WTC11 (cell line): ENCODE results near the gene RNF224. TPM values are rescaled to one million over a fixed set of nuclear protein-coding genes. Genes with fewer than 3 reads are reported as not detected.

ENCODE experiments used
- ATAC-seq: fragments of 200-7000 bp; cut with Tn5 transposase; 2 replicates; pipeline ENCODE4 v1.10.0; 2021; ENCODE audit warnings: mild to moderate bottlenecking, moderate library complexity
- CTCF ChIA-PET: fragments of 300-600 bp; sonication (Branson Sonifier 250); formaldehyde crosslinking; loops from one replicate; lab custom pipeline; 2021; ENCODE audit warnings: antibody characterized with exemption; lab: Charles Lee
- POLR2A ChIA-PET: fragments of 350-600 bp; sonication (Branson Sonifier 250); formaldehyde crosslinking; loops from one replicate; lab custom pipeline; 2021; ENCODE audit warnings: antibody characterized with exemption; lab: Charles Lee
- DNase-seq: peaks from one replicate; pipeline ENCODE4 v3.0.0; 2021; ENCODE audit warnings: low spot score
- H3K27ac Mint-ChIP-seq: 2 replicates; pipeline ENCODE4 v1.8.0; 2021; ENCODE audit warnings: mixed read lengths
- H3K27me3 Mint-ChIP-seq: 2 replicates; pipeline ENCODE4 v1.8.0; 2021; ENCODE audit warnings: low read depth, mild to moderate bottlenecking, moderate library complexity, mixed read lengths
- H3K36me3 Mint-ChIP-seq: 2 replicates; pipeline ENCODE4 v1.8.0; 2021; ENCODE audit warnings: mixed read lengths
- H3K4me1 Mint-ChIP-seq: 2 replicates; pipeline ENCODE4 v1.8.0; 2022; ENCODE audit warnings: mixed read lengths
- H3K4me3 Mint-ChIP-seq: 2 replicates; pipeline ENCODE4 v1.8.0; 2021; ENCODE audit warnings: mild to moderate bottlenecking, moderate library complexity, mixed read lengths
- H3K9me3 Mint-ChIP-seq: 2 replicates; pipeline ENCODE4 v1.8.0; 2021; ENCODE audit warnings: mixed read lengths
- CBFB ChIP-seq: sonication (generic); formaldehyde crosslinking; IDR thresholded peaks from 2 replicates; pipeline ENCODE4 v1.8.1; 2022; ENCODE audit warnings: mild to moderate bottlenecking, low read depth, missing genetic modification reagents
- ELF4 ChIP-seq: sonication (generic); formaldehyde crosslinking; IDR thresholded peaks from 2 replicates; pipeline ENCODE4 v1.8.1; 2022; ENCODE audit warnings: low read depth, mild to moderate bottlenecking, moderate library complexity, missing genetic modification reagents
- FOXK1 ChIP-seq: sonication (generic); formaldehyde crosslinking; IDR thresholded peaks from 2 replicates; pipeline ENCODE4 v1.8.0; 2022; ENCODE audit warnings: mild to moderate bottlenecking, moderate library complexity, missing genetic modification reagents
- GTF2I ChIP-seq: fragments of 250-450 bp; sonication (Bioruptor Pico); conservative IDR thresholded peaks from 2 replicates; pipeline ENCODE4 v1.4.0; 2021; ENCODE audit warnings: mild to moderate bottlenecking
- HMGA2 ChIP-seq: fragments of 250-450 bp; sonication (Bioruptor Pico); IDR thresholded peaks from 2 replicates; pipeline ENCODE4 v1.4.0; 2021; ENCODE audit warnings: mild to moderate bottlenecking, moderate library complexity
- OVOL2 ChIP-seq: fragments of 250-450 bp; sonication (Bioruptor Pico); IDR thresholded peaks from 2 replicates; pipeline ENCODE4 v1.9.0; 2021; ENCODE audit warnings: mild to moderate bottlenecking, borderline replicate concordance
- SMAD3 ChIP-seq: sonication (generic); formaldehyde crosslinking; IDR thresholded peaks from 2 replicates; pipeline ENCODE4 v1.8.0; 2022; ENCODE audit warnings: missing genetic modification reagents, mild to moderate bottlenecking, borderline replicate concordance
- TCF7 ChIP-seq: sonication (generic); formaldehyde crosslinking; IDR thresholded peaks from 2 replicates; pipeline ENCODE4 v1.8.0; 2022; ENCODE audit warnings: mild to moderate bottlenecking, low read depth, missing genetic modification reagents, moderate library complexity
- TEAD1 ChIP-seq: sonication (generic); formaldehyde crosslinking; IDR thresholded peaks from 2 replicates; pipeline ENCODE4 v1.8.0; 2022; ENCODE audit warnings: mild to moderate bottlenecking, missing genetic modification reagents
- ZNF232 ChIP-seq: sonication (generic); formaldehyde crosslinking; IDR thresholded peaks from 2 replicates; pipeline ENCODE4 v1.8.0; 2022; ENCODE audit warnings: mild to moderate bottlenecking, missing genetic modification reagents
- ZNF396 ChIP-seq: fragments of 250-450 bp; sonication (Bioruptor Pico); IDR thresholded peaks from 2 replicates; pipeline ENCODE4 v1.8.0; 2021; ENCODE audit warnings: mild to moderate bottlenecking, moderate library complexity, borderline replicate concordance
- ZNF671 ChIP-seq: fragments of 250-450 bp; sonication (Bioruptor Pico); IDR thresholded peaks from 2 replicates; pipeline ENCODE4 v1.8.0; 2021; ENCODE audit warnings: mild to moderate bottlenecking
- total RNA-seq: library from RNA; stranded (reverse); gene quantifications from 3 replicates; pipeline ENCODE4 v1.2.3, GENCODE V29; 2021
- TF ChIP-seq, protein P1 (sequence below): sonication (generic); formaldehyde crosslinking; IDR thresholded peaks from 2 replicates; pipeline ENCODE4 v1.8.0; 2023; ENCODE audit warnings: mild to moderate bottlenecking, missing genetic modification reagents
- TF ChIP-seq, protein P2 (sequence below): sonication (generic); formaldehyde crosslinking; IDR thresholded peaks from 2 replicates; pipeline ENCODE4 v1.8.0; 2023; ENCODE audit warnings: missing genetic modification reagents, mild to moderate bottlenecking, borderline replicate concordance
- TF ChIP-seq, protein P3 (sequence below): sonication (generic); formaldehyde crosslinking; IDR thresholded peaks from 2 replicates; pipeline ENCODE4 v1.8.1; 2022; ENCODE audit warnings: mild to moderate bottlenecking, moderate library complexity, missing genetic modification reagents
- TF ChIP-seq, protein P4 (sequence below): sonication (generic); formaldehyde crosslinking; IDR thresholded peaks from 2 replicates; pipeline ENCODE4 v1.8.1; 2023; ENCODE audit warnings: mild to moderate bottlenecking, missing genetic modification reagents

Gene RNF224
- total RNA-seq, 1 experiment from 2014 or later: 0.59 TPM

DNA sequence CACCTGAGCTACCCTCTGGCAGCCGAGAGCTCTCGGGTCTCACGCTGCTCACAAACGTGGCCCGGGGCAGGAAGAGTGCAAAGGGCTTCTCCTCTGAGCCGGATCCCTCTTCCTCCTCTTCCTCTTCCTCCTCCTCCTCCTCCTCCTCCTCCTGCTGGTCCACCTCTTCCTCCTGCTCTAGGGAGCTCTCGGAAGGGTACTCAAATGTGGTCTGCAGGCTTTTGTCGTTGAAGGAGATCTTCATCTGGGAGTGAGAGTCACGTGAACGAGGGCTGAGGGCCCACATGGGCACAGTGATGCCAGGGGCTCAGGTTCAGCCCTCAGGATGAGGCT, 34.9 kb upstream of the RNF224 start (continued):
- TF ChIP-seq ZNF396 (CRISPR knock-in tag): no peak
- TF ChIP-seq, protein P1, sequence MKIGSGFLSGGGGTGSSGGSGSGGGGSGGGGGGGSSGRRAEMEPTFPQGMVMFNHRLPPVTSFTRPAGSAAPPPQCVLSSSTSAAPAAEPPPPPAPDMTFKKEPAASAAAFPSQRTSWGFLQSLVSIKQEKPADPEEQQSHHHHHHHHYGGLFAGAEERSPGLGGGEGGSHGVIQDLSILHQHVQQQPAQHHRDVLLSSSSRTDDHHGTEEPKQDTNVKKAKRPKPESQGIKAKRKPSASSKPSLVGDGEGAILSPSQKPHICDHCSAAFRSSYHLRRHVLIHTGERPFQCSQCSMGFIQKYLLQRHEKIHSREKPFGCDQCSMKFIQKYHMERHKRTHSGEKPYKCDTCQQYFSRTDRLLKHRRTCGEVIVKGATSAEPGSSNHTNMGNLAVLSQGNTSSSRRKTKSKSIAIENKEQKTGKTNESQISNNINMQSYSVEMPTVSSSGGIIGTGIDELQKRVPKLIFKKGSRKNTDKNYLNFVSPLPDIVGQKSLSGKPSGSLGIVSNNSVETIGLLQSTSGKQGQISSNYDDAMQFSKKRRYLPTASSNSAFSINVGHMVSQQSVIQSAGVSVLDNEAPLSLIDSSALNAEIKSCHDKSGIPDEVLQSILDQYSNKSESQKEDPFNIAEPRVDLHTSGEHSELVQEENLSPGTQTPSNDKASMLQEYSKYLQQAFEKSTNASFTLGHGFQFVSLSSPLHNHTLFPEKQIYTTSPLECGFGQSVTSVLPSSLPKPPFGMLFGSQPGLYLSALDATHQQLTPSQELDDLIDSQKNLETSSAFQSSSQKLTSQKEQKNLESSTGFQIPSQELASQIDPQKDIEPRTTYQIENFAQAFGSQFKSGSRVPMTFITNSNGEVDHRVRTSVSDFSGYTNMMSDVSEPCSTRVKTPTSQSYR (CRISPR knock-in tag): no peak

DNA sequence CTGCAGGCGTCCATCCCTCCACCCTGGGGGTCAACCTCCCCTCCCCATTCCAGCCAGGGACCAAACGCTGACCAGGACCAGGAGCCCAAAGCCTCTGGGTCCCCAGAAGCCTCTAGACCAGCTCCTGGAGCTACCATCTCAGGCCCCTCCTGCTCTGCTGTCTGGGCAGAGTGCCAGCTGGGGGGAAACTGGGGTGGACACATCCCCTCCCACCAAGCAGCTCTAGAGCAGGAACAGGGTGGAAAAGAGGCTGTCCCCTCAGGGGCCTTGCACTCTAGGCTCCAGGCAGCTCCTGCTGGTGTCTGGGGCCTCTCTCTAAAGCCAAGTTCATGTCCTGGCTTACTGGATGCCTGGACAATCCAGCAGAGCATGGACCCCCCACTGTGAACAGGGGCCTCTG, 34.4 kb upstream of the RNF224 start:
- ATAC-seq (no peak), DNase-seq (no peak)
- H3K4me1 Mint-ChIP-seq: peaks cover 13% of the 10 kb centered on the region
- H3K36me3 Mint-ChIP-seq: no peaks in the 10 kb centered on the region; the same call in 1 of the 2 replicates
- no peak overlapping the region for H3K4me3 Mint-ChIP-seq
- no peaks in the 10 kb centered on the region for H3K27me3 Mint-ChIP-seq
- TF ChIP-seq TEAD1 (CRISPR knock-in tag) (no peak), ELF4 (CRISPR knock-in tag) (no peak), HMGA2 (CRISPR knock-in tag) (no peak), TCF7 (CRISPR knock-in tag) (no peak), ZNF232 (CRISPR knock-in tag) (no peak), SMAD3 (CRISPR knock-in tag) (no peak), FOXK1 (CRISPR knock-in tag) (no peak), ZNF396 (CRISPR knock-in tag) (no peak), OVOL2 (CRISPR knock-in tag) (no peak), ZNF671 (CRISPR knock-in tag) (no peak), CBFB (CRISPR knock-in tag) (no peak), GTF2I (CRISPR knock-in tag) (no peak)
- TF ChIP-seq, protein P2, sequence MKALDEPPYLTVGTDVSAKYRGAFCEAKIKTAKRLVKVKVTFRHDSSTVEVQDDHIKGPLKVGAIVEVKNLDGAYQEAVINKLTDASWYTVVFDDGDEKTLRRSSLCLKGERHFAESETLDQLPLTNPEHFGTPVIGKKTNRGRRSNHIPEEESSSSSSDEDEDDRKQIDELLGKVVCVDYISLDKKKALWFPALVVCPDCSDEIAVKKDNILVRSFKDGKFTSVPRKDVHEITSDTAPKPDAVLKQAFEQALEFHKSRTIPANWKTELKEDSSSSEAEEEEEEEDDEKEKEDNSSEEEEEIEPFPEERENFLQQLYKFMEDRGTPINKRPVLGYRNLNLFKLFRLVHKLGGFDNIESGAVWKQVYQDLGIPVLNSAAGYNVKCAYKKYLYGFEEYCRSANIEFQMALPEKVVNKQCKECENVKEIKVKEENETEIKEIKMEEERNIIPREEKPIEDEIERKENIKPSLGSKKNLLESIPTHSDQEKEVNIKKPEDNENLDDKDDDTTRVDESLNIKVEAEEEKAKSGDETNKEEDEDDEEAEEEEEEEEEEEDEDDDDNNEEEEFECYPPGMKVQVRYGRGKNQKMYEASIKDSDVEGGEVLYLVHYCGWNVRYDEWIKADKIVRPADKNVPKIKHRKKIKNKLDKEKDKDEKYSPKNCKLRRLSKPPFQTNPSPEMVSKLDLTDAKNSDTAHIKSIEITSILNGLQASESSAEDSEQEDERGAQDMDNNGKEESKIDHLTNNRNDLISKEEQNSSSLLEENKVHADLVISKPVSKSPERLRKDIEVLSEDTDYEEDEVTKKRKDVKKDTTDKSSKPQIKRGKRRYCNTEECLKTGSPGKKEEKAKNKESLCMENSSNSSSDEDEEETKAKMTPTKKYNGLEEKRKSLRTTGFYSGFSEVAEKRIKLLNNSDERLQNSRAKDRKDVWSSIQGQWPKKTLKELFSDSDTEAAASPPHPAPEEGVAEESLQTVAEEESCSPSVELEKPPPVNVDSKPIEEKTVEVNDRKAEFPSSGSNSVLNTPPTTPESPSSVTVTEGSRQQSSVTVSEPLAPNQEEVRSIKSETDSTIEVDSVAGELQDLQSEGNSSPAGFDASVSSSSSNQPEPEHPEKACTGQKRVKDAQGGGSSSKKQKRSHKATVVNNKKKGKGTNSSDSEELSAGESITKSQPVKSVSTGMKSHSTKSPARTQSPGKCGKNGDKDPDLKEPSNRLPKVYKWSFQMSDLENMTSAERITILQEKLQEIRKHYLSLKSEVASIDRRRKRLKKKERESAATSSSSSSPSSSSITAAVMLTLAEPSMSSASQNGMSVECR (CRISPR knock-in tag): no peak
- TF ChIP-seq, protein P3, sequence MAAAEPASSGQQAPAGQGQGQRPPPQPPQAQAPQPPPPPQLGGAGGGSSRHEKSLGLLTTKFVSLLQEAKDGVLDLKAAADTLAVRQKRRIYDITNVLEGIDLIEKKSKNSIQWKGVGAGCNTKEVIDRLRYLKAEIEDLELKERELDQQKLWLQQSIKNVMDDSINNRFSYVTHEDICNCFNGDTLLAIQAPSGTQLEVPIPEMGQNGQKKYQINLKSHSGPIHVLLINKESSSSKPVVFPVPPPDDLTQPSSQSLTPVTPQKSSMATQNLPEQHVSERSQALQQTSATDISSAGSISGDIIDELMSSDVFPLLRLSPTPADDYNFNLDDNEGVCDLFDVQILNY (CRISPR knock-in tag): no peak
- TF ChIP-seq, protein P4, sequence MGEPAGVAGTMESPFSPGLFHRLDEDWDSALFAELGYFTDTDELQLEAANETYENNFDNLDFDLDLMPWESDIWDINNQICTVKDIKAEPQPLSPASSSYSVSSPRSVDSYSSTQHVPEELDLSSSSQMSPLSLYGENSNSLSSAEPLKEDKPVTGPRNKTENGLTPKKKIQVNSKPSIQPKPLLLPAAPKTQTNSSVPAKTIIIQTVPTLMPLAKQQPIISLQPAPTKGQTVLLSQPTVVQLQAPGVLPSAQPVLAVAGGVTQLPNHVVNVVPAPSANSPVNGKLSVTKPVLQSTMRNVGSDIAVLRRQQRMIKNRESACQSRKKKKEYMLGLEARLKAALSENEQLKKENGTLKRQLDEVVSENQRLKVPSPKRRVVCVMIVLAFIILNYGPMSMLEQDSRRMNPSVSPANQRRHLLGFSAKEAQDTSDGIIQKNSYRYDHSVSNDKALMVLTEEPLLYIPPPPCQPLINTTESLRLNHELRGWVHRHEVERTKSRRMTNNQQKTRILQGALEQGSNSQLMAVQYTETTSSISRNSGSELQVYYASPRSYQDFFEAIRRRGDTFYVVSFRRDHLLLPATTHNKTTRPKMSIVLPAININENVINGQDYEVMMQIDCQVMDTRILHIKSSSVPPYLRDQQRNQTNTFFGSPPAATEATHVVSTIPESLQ (CRISPR knock-in tag): no peak
- TF ChIP-seq, protein P1 (CRISPR knock-in tag): no peak
- H3K9me3 Mint-ChIP-seq: no peaks in the 10 kb centered on the region
- H3K27ac Mint-ChIP-seq: no peak overlapping the region
- POLR2A ChIA-PET: interaction anchor here (1.1 kb wide), 1 partner anchor 26 kb away, joined by 5 read pairs; no protein-coding TSS in a partner anchor
- CTCF ChIA-PET: interaction anchor here (0.7 to 1.6 kb wide), 5 partner anchors 16 to 158 kb away, joined by 4 to 8 read pairs (median 4); no protein-coding TSS in a partner anchor
